GM12878 (cell line): ENCODE results near the gene TSHZ2.

Experiments used
- ATF7 ChIP-seq: fragments of 450-650 bp; IDR thresholded peaks from 2 replicates; pipeline ENCODE4 v1.6.1; 2016; ENCODE audit warnings: low read depth, mild to moderate bottlenecking
- MXI1 ChIP-seq: fragments of 150-350 bp; IDR thresholded peaks from 2 replicates; pipeline ENCODE4 v1.6.1; 2011; ENCODE audit warnings: low read depth, mild to moderate bottlenecking, inconsistent platforms, low read length, improper control_type of control experiment
- MYC ChIP-seq: IDR thresholded peaks from 2 replicates; pipeline ENCODE4 v1.6.1; 2011; ENCODE audit warnings: mild to moderate bottlenecking, low read length, moderate library complexity, inconsistent platforms; ENCODE audit not compliant: insufficient read depth, insufficient replicate concordance, insufficient read length, severe bottlenecking
- NFYA ChIP-seq: IDR thresholded peaks from 2 replicates; pipeline ENCODE4 v1.6.1; 2011; ENCODE audit warnings: low read depth, mild to moderate bottlenecking, low read length, improper control_type of control experiment, borderline replicate concordance
- POLR2AphosphoS5 ChIP-seq: IDR thresholded peaks from 2 replicates; pipeline ENCODE4 v1.6.1; 2011; ENCODE audit warnings: mild to moderate bottlenecking, low read length, inconsistent platforms
- SP1 ChIP-seq: IDR thresholded peaks from one replicate; pipeline ENCODE4 v1.6.1; 2011; ENCODE audit warnings: low read depth, low read length
- TF ChIP-seq, protein P1 (sequence below), 3 experiments: IDR thresholded peaks in 2 of 3; conservative IDR thresholded peaks in 1 of 3; 2 replicates each; pipeline ENCODE4 v1.5.1; 2011; ENCODE audit warnings: low read depth in 3 of 3, low read length in 3 of 3, mild to moderate bottlenecking in 3 of 3, control low read depth in 2 of 3, moderate library complexity in 2 of 3, inconsistent platforms in 1 of 3, mixed read lengths in 1 of 3; ENCODE audit not compliant: control insufficient read depth in 2 of 3, insufficient read depth in 1 of 3; ENCODE audit errors: extremely low read depth in 1 of 3

DNA sequence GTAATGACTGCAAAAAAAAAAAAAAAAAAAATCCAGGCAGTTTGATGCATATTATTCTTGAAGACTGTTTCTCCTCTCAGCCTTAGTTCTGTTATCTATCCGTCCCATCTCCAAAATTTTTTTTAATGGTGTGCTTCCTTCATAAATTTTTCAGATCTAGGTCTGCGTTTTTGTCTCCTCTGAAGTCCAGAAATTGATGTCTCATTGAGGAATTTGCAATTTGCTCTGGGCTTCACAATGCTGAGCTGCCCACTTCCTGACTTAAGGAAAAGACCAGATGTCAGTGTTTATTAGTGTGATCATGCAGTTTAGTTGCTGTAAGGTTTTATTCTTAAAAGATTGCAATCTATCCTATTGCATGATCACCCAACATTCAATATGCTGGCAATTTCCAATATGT lies 323.9 kb downstream of the TSHZ2 start:
- TF ChIP-seq, protein P1, sequence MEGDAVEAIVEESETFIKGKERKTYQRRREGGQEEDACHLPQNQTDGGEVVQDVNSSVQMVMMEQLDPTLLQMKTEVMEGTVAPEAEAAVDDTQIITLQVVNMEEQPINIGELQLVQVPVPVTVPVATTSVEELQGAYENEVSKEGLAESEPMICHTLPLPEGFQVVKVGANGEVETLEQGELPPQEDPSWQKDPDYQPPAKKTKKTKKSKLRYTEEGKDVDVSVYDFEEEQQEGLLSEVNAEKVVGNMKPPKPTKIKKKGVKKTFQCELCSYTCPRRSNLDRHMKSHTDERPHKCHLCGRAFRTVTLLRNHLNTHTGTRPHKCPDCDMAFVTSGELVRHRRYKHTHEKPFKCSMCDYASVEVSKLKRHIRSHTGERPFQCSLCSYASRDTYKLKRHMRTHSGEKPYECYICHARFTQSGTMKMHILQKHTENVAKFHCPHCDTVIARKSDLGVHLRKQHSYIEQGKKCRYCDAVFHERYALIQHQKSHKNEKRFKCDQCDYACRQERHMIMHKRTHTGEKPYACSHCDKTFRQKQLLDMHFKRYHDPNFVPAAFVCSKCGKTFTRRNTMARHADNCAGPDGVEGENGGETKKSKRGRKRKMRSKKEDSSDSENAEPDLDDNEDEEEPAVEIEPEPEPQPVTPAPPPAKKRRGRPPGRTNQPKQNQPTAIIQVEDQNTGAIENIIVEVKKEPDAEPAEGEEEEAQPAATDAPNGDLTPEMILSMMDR (IDR thresholded peaks at IDR 0.05 in 2 of 3, conservative IDR thresholded peaks at IDR 0.05 in 1 of 3; ENCODE audit: control insufficient read depth in 2 of 3, extremely low read depth in 1 of 3, insufficient read depth in 1 of 3, low read depth in 3 of 3, low read length in 3 of 3): no peak
- TF ChIP-seq MYC (no peak), ATF7 (no peak), MXI1 (no peak), POLR2AphosphoS5 (no peak), NFYA (no peak), SP1 (no peak)
